GM19193 (cell line): ENCODE results near the gene PARP2.

Experiments
- POLR2A ChIP-seq: IDR thresholded peaks from 4 replicates; pipeline ENCODE4 v1.6.1; 2011; ENCODE audit not compliant: insufficient read depth, insufficient read length; ENCODE audit errors: extremely low read depth

PARP2 gene

GRCh38 chr14:20343092-20343861 is at the start of gene PARP2:
TSS of gene PARP2 (plus strand) at chr14:20343635. CDS start at chr14:20343642, 7 bp downstream.
- TF ChIP-seq POLR2A, result peak; percentile 99

GRCh38 chr14:20294636-20295035 is 48.8 kb upstream of the PARP2 start:
- TF ChIP-seq POLR2A, result no peak

GRCh38 chr14:20295067-20295466 is 48.4 kb upstream of the PARP2 start:
- no peak for TF ChIP-seq POLR2A

GRCh38 chr14:20302042-20302755 is 41.2 kb upstream of the PARP2 start:
- TF ChIP-seq POLR2A, result no peak

- peak; percentile 57 for TF ChIP-seq POLR2A
Observed at GRCh38 chr14:20305265-20306078, 38.0 kb upstream of the PARP2 start, which contains the start of gene TTC5. TSS of gene TTC5 (minus strand) at chr14:20305951. CDS start at chr14:20305937, 14 bp downstream.

GRCh38 chr14:20306079-20306423 is 37.4 kb upstream of the PARP2 start:
- no peak for TF ChIP-seq POLR2A

GRCh38 chr14:20314026-20314425 is 29.4 kb upstream of the PARP2 start:
- TF ChIP-seq POLR2A, result no peak

GRCh38 chr14:20317720-20318119 is 25.7 kb upstream of the PARP2 start:
- no peak for TF ChIP-seq POLR2A

GRCh38 chr14:20327005-20327869 is 16.2 kb upstream of the PARP2 start:
- TF ChIP-seq POLR2A, result no peak

GRCh38 chr14:20328705-20329104 is 14.7 kb upstream of the PARP2 start:
- TF ChIP-seq POLR2A, result no peak

- TF ChIP-seq POLR2A, result no peak
Observed at GRCh38 chr14:20329355-20329754, 14.1 kb upstream of the PARP2 start.

- no peak for TF ChIP-seq POLR2A
Observed at GRCh38 chr14:20331053-20331613, 12.3 kb upstream of the PARP2 start.

- no peak for TF ChIP-seq POLR2A
Observed at GRCh38 chr14:20332431-20332787, 11.0 kb upstream of the PARP2 start.
